Stomach (tissue), 9 donors: ENCODE data around the gene FYTTD1. TPM values are rescaled to one million over a fixed set of nuclear protein-coding genes. Genes with fewer than 3 reads are reported as not detected.
"Not testable (repeated sequence)": the region's sequence is repeated elsewhere in the genome, so short reads cannot be mapped to it uniquely, and the experiment has no call there.

ENCODE experiments used
- DNase-seq, 2 donors: peaks; one replicate each; pipeline versions ENCODE4 v3.0.0 to v3.0.0-alpha.2; 2013 to 2019
- H3K27ac ChIP-seq, 5 donors: fragments of 200-600 bp in 4 of 5; sonication (generic) in 4 of 5; one replicate each; pipeline ENCODE4 v1.5.1; 2013 to 2019; ENCODE audit warnings: mild to moderate bottlenecking in 1 of 5, moderate library complexity in 1 of 5
- H3K27me3 ChIP-seq, 3 donors: fragments of 200-600 bp; sonication (generic); one replicate each; pipeline ENCODE4 v1.5.1; 2017 to 2019; ENCODE audit warnings: mixed run types in 1 of 3
- H3K36me3 ChIP-seq, 4 donors: fragments of 200-600 bp; sonication (generic); 1 replicate in 3 of 4; 2 replicates in 1 of 4; pipeline ENCODE4 v1.5.1; 2016 to 2019
- H3K4me1 ChIP-seq, 4 donors: fragments of 200-600 bp; sonication (generic); one replicate each; pipeline ENCODE4 v1.5.1; 2016 to 2019
- H3K4me3 ChIP-seq, 4 donors: fragments of 200-600 bp; sonication (generic) in 3 of 4; one replicate each; pipeline ENCODE4 v1.5.1; 2016 to 2019; ENCODE audit warnings: mild to moderate bottlenecking in 1 of 4
- H3K9me3 ChIP-seq, 4 donors: fragments of 200-600 bp; sonication (generic); one replicate each; pipeline ENCODE4 v1.5.1; 2016 to 2019
- CTCF ChIP-seq, 7 experiments: fragments of 450-650 bp in 4 of 7; fragments of 200-600 bp in 3 of 7; sonication (generic) in 3 of 7; IDR thresholded peaks; one replicate each; pipeline ENCODE4 v1.5.1; 2016 to 2019; ENCODE audit warnings: antibody characterized with exemption in 7 of 7, control low read depth in 2 of 7, mild to moderate bottlenecking in 1 of 7
- EP300 ChIP-seq: sonication (generic); formaldehyde crosslinking; IDR thresholded peaks from one replicate; pipeline ENCODE4 v1.6.1; 2017; ENCODE audit warnings: antibody characterized with exemption
- POLR2A ChIP-seq, 4 donors: fragments of 450-650 bp; IDR thresholded peaks; one replicate each; pipeline ENCODE4 v1.6.1; 2016; ENCODE audit warnings: antibody characterized with exemption in 4 of 4, control low read depth in 2 of 4, mild to moderate bottlenecking in 1 of 4, moderate library complexity in 1 of 4
- POLR2AphosphoS5 ChIP-seq, 3 donors: sonication (generic); formaldehyde crosslinking; IDR thresholded peaks; one replicate each; pipeline ENCODE4 v1.6.1; 2016; ENCODE audit warnings: antibody characterized with exemption in 3 of 3
- WGBS, 5 donors: extraction: QIAGEN DNeasy Blood & Tissue Kit in 3 of 5; methylation state at CpG; one replicate each; pipeline versions ENCODE4 v1.1.5 to v1.1.7; 2013 to 2018; 5-methylcytosine and 5-hydroxymethylcytosine counted together
- intact Hi-C: fragments of 100-400 bp; cut with DNase I; formaldehyde crosslinking; loops from one replicate; pipeline ENCODE4 v1.15.1; 2023; ENCODE audit warnings: low total_unique reads
- polyA plus RNA-seq, 3 donors: library from polyadenylated mRNA; stranded (reverse); fragments of 200-250 nt; gene quantifications; one replicate each; pipeline ENCODE4 v1.2.3, GENCODE V29; 2013
- total RNA-seq, 5 donors: library from RNA; depleted of rRNA; stranded (reverse); fragments of >200 nt; gene quantifications; one replicate each; pipeline versions ENCODE4 v1.1.0 to v1.2.3, GENCODE V29; 2014 to 2016
- donor health status: healthy with polysubstance abuse.
- donor health status: Bipolar disorder and iron deficiency.
- donor health status: healthy.

Gene FYTTD1
- total and polyA plus RNA-seq, 8 donors, result 9.4 to 47.0 (median 27.9) TPM

GRCh38 chr3:197728487-197728886, 21.2 kb upstream of the FYTTD1 start:
- 75 to 83% (median 80%) methylated on average over 8 of the region's 8 CpGs for WGBS, 5 donors
- DNase-seq, result no peak
- peaks cover 0 to 15% (median 0%) of the 10 kb centered on the region in 4 donors for H3K4me1 ChIP-seq
- no peak overlapping the region for H3K4me3 ChIP-seq
- H3K36me3 ChIP-seq, result no peaks in the 10 kb centered on the region
- H3K27me3 ChIP-seq, result no peaks in the 10 kb centered on the region
- H3K9me3 ChIP-seq, result no peaks in the 10 kb centered on the region
- intact Hi-C loops, result no loop called here
- TF ChIP-seq CTCF (IDR thresholded peaks at IDR 0.05) (no peak), POLR2A (IDR thresholded peaks at IDR 0.05) (no peak), POLR2AphosphoS5 (IDR thresholded peaks at IDR 0.05) (no peak), EP300 (no peak)
- no peak overlapping the region for H3K27ac ChIP-seq

- WGBS, 5 donors, result 46 to 83% (median 69%) methylated on average over 2 of the region's 2 CpGs
- no peaks in the 10 kb centered on the region for H3K9me3 ChIP-seq
- H3K4me3 ChIP-seq, result no peak overlapping the region
- no peaks in the 10 kb centered on the region for H3K36me3 ChIP-seq
- intact Hi-C loops, result no loop called here
- no peak for DNase-seq
- TF ChIP-seq EP300, result no peak
- TF ChIP-seq CTCF (IDR thresholded peaks at IDR 0.05), result no peak
- TF ChIP-seq POLR2AphosphoS5 (IDR thresholded peaks at IDR 0.05), result no peak
- TF ChIP-seq POLR2A (IDR thresholded peaks at IDR 0.05), result no peak
- peaks cover 2 to 20% (median 6%) of the 10 kb centered on the region in 4 donors for H3K4me1 ChIP-seq
- no peak overlapping the region for H3K27ac ChIP-seq
- H3K27me3 ChIP-seq, result no peaks in the 10 kb centered on the region
These were observed 19.5 kb upstream of the FYTTD1 start for GRCh38 chr3:197730200-197730599.

DNA sequence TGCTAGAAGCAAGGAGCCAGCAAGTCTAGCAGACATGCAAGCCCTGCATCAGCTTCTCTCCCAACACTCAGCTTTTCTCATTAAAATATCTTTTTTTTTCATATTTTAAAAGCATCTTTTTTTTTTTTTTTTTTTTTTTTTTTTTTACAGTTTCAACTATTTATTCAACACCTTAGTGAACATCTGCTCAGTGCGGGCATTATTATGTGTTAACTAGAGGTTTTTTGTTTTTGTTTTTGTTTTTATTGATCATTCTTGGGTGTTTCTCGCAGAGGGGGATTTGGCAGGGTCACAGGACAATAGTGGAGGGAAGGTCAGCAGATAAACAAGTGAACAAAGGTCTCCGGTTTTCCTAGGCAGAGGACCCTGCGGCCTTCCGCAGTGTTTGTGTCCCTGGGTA, 18.9 kb upstream of the FYTTD1 start:
- intact Hi-C loops, H3K27ac ChIP-seq, DNase-seq, H3K27me3 ChIP-seq, H3K9me3 ChIP-seq, H3K36me3 ChIP-seq, H3K4me3 ChIP-seq: not testable (repeated sequence)
- peaks cover 8 to 20% (median 12%) of the 10 kb centered on the region in 4 donors for H3K4me1 ChIP-seq
- 91 to 100% (median 98%) methylated on average over 2 to 4 of the region's 5 CpGs for WGBS, 5 donors

DNA sequence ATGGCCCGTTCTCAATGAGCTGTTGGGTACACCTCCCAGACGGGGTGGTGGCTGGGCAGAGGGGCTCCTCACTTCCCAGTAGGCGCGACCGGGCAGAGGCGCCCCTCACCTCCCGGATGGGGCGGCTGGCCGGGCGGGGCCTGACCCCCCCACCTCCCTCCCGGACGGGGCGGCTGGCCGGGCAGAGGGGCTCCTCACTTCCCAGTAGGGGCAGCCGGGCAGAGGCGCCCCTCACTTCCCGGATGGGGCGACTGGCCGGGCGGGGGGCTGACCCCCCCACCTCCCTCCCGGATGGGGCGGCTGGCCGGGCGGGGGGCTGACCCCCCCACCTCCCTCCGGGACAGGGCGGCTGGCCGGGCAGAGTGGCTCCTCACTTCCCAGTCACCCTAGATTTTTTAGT, 18.2 kb upstream of the FYTTD1 start:
- H3K4me3 ChIP-seq, H3K27ac ChIP-seq, H3K27me3 ChIP-seq, H3K36me3 ChIP-seq, H3K9me3 ChIP-seq, intact Hi-C loops, DNase-seq: not testable (repeated sequence)
- H3K4me1 ChIP-seq, result peaks cover 11 to 23% (median 16%) of the 10 kb centered on the region in 4 donors
- 96 to 99% (median 96%) methylated on average over 9 to 25 of the region's 27 CpGs for WGBS, 5 donors

DNA sequence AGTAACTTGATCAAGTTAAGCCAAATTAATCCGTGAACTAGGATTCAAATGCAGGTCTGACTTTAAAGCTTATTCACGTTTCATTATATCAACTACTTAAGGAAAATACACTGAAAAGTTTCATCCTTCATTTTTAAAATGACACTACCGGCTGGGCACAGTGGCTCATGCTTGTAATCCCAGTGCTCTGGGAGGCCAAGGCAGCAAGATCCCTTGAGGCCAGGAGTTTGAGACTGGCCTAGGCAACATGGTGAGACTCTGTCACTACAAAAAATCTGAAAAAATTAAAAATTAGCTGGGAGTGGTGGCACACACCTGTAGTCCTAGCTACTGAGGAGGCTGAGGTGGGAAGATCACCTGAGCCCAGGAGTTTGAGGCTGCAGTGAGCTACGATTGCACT, 16.6 kb upstream of the FYTTD1 start:
- WGBS, 5 donors, result 91 to 95% (median 93%) methylated on average over 4 of the region's 4 CpGs
- no peak overlapping the region for H3K27ac ChIP-seq
- H3K27me3 ChIP-seq, result no peaks in the 10 kb centered on the region
- no peak for DNase-seq
- no peaks in the 10 kb centered on the region for H3K36me3 ChIP-seq
- intact Hi-C loops, result no loop called here
- H3K9me3 ChIP-seq, result no peaks in the 10 kb centered on the region
- TF ChIP-seq CTCF (IDR thresholded peaks at IDR 0.05) (no peak), EP300 (no peak), POLR2A (IDR thresholded peaks at IDR 0.05) (no peak), POLR2AphosphoS5 (IDR thresholded peaks at IDR 0.05) (no peak)
- no peak overlapping the region for H3K4me3 ChIP-seq
- H3K4me1 ChIP-seq, result peaks cover 16 to 31% (median 24%) of the 10 kb centered on the region in 4 donors
